GM21528 (cell line): Measurements from ENCODE around the gene PTPN12.
"Not testable (repeated sequence)": the region's sequence is repeated elsewhere in the genome, so short reads cannot be mapped to it uniquely, and the experiment has no call there.

Experiments used
- ATAC-seq: cut with Tn5 transposase; IDR thresholded peaks from one replicate; pipeline ENCODE4 v1.9.1; 2021; ENCODE audit warnings: mild to moderate bottlenecking, moderate library complexity; ENCODE audit not compliant: unreplicated experiment, low FRiP score

Gene PTPN12

GRCh38 chr7:77537136-77537777 lies at the start of gene PTPN12:
PTPN12 (plus strand) TSS chr7:77537295; CDS start chr7:77537547, 252 bp downstream.
- peak; percentile 35 for ATAC-seq

- no peak for ATAC-seq
Measured at GRCh38 chr7:77488986-77489385, 48.1 kb upstream of the PTPN12 start.

GRCh38 chr7:77497079-77497478 lies 40.0 kb upstream of the PTPN12 start:
- ATAC-seq = no peak

GRCh38 chr7:77498659-77499379 lies 38.3 kb upstream of the PTPN12 start:
- ATAC-seq = no peak

- no peak for ATAC-seq
Measured at GRCh38 chr7:77501192-77501515, 35.9 kb upstream of the PTPN12 start.

GRCh38 chr7:77504951-77505350 lies 32.1 kb upstream of the PTPN12 start:
- no peak for ATAC-seq

GRCh38 chr7:77506899-77507298 lies 30.2 kb upstream of the PTPN12 start:
- no peak for ATAC-seq

GRCh38 chr7:77513002-77513670 lies 24.0 kb upstream of the PTPN12 start:
- not testable (repeated sequence) for ATAC-seq

- no peak for ATAC-seq
Measured at GRCh38 chr7:77516085-77516484, 21.0 kb upstream of the PTPN12 start.

GRCh38 chr7:77520261-77520660 lies 16.8 kb upstream of the PTPN12 start:
- no peak for ATAC-seq

- not testable (repeated sequence) for ATAC-seq
Measured at GRCh38 chr7:77521537-77521936, 15.6 kb upstream of the PTPN12 start.

GRCh38 chr7:77524731-77525130 lies 12.4 kb upstream of the PTPN12 start:
- ATAC-seq = no peak

GRCh38 chr7:77525231-77525630 lies 11.9 kb upstream of the PTPN12 start:
- ATAC-seq = no peak

- ATAC-seq = no peak
Measured at GRCh38 chr7:77528368-77528767, 8.7 kb upstream of the PTPN12 start.

- no peak for ATAC-seq
Measured at GRCh38 chr7:77529279-77529678, 7.8 kb upstream of the PTPN12 start.

GRCh38 chr7:77531038-77531437 lies 6.1 kb upstream of the PTPN12 start:
- ATAC-seq = peak; percentile 60

- no peak for ATAC-seq
Measured at GRCh38 chr7:77532247-77532646, 4.8 kb upstream of the PTPN12 start.

- not testable (repeated sequence) for ATAC-seq
Measured at GRCh38 chr7:77532732-77533131, 4.4 kb upstream of the PTPN12 start.

- ATAC-seq = not testable (repeated sequence)
Measured at GRCh38 chr7:77534046-77534445, 3.0 kb upstream of the PTPN12 start.

- ATAC-seq = no peak
Measured at GRCh38 chr7:77536017-77536412, 1.1 kb upstream of the PTPN12 start.

GRCh38 chr7:77536413-77537135 lies 521 bp upstream of the PTPN12 start:
- peak; percentile 93 for ATAC-seq
